Panc1 (cell line): Measurements from ENCODE around the gene NCKAP1.

Source experiments
- POLR2AphosphoS5 ChIP-seq: IDR thresholded peaks from 2 replicates; pipeline ENCODE4 v1.6.1; 2012; ENCODE audit warnings: mild to moderate bottlenecking, low read depth, low read length, moderate library complexity
- REST ChIP-seq, 2 experiments: IDR thresholded peaks; 2 replicates each; pipeline ENCODE4 v1.6.1; 2011 to 2012; ENCODE audit warnings: low read depth in 2 of 2, control low read depth in 1 of 2, low read length in 1 of 2, mild to moderate bottlenecking in 1 of 2, moderate library complexity in 1 of 2; ENCODE audit not compliant: insufficient read depth in 1 of 2
- SIN3A ChIP-seq: IDR thresholded peaks from 2 replicates; pipeline ENCODE4 v1.6.1; 2012; ENCODE audit warnings: low read depth, mild to moderate bottlenecking, low read length, moderate library complexity, borderline replicate concordance; ENCODE audit not compliant: insufficient read depth
- TF ChIP-seq, protein P1 (sequence below): fragments of 450-650 bp; IDR thresholded peaks from 2 replicates; pipeline ENCODE4 v1.5.1; 2017; ENCODE audit warnings: mild to moderate bottlenecking

- TF ChIP-seq REST (IDR thresholded peaks at IDR 0.05; ENCODE audit: insufficient read depth in 1 of 2, low read depth in 2 of 2, low read length in 1 of 2) (no peak), POLR2AphosphoS5 (no peak), SIN3A (no peak)
- TF ChIP-seq, protein P1, sequence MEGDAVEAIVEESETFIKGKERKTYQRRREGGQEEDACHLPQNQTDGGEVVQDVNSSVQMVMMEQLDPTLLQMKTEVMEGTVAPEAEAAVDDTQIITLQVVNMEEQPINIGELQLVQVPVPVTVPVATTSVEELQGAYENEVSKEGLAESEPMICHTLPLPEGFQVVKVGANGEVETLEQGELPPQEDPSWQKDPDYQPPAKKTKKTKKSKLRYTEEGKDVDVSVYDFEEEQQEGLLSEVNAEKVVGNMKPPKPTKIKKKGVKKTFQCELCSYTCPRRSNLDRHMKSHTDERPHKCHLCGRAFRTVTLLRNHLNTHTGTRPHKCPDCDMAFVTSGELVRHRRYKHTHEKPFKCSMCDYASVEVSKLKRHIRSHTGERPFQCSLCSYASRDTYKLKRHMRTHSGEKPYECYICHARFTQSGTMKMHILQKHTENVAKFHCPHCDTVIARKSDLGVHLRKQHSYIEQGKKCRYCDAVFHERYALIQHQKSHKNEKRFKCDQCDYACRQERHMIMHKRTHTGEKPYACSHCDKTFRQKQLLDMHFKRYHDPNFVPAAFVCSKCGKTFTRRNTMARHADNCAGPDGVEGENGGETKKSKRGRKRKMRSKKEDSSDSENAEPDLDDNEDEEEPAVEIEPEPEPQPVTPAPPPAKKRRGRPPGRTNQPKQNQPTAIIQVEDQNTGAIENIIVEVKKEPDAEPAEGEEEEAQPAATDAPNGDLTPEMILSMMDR = no peak
Observed at GRCh38 chr2:182972548-182972942, 65.7 kb downstream of the NCKAP1 start.
